H9 (cell line): ENCODE data around the gene PCDH9. TPM values are rescaled to one million over a fixed set of nuclear protein-coding genes. Genes with fewer than 3 reads are reported as not detected.

ENCODE experiments used
- DNase-seq: peaks from one replicate; pipeline ENCODE4 v3.0.0-alpha.2; 2017
- H2AFZ ChIP-seq: one replicate; pipeline ENCODE4 v1.6.1; 2013; ENCODE audit warnings: mild to moderate bottlenecking, low read length, control low read depth, moderate library complexity
- H2AK5ac ChIP-seq: 2 replicates; pipeline ENCODE4 v1.6.1; 2013; ENCODE audit warnings: low read length, control low read depth, mixed read lengths; ENCODE audit not compliant: insufficient read length
- H2BK120ac ChIP-seq: one replicate; pipeline ENCODE4 v1.6.1; 2013; ENCODE audit warnings: low read depth, mild to moderate bottlenecking, low read length, control low read depth, inconsistent platforms; ENCODE audit not compliant: poor library complexity, severe bottlenecking
- H2BK12ac ChIP-seq: 2 replicates; pipeline ENCODE4 v1.6.1; 2013; ENCODE audit warnings: low read length, control low read depth, mixed read lengths, low read depth; ENCODE audit not compliant: insufficient read length
- H2BK15ac ChIP-seq: 2 replicates; pipeline ENCODE4 v1.6.1; 2013; ENCODE audit warnings: low read depth, low read length, control low read depth
- H2BK20ac ChIP-seq: one replicate; pipeline ENCODE4 v1.6.1; 2013; ENCODE audit warnings: low read depth, mild to moderate bottlenecking, low read length, control low read depth, inconsistent platforms; ENCODE audit not compliant: poor library complexity, severe bottlenecking
- H2BK5ac ChIP-seq: 2 replicates; pipeline ENCODE4 v1.6.1; 2013; ENCODE audit warnings: low read length, control low read depth, mixed read lengths; ENCODE audit not compliant: insufficient read length
- H3K14ac ChIP-seq: 2 replicates; pipeline ENCODE4 v1.6.1; 2013; ENCODE audit warnings: low read length, control low read depth; ENCODE audit not compliant: insufficient read depth
- H3K18ac ChIP-seq: 2 replicates; pipeline ENCODE4 v1.6.1; 2013; ENCODE audit warnings: low read depth, mild to moderate bottlenecking, mixed read lengths, low read length, control low read depth; ENCODE audit not compliant: insufficient read length
- H3K23ac ChIP-seq: 2 replicates; pipeline ENCODE4 v1.6.1; 2013; ENCODE audit warnings: low read length, control low read depth, mixed read lengths, low read depth; ENCODE audit not compliant: insufficient read length
- H3K23me2 ChIP-seq: 2 replicates; pipeline ENCODE4 v1.6.1; 2013; ENCODE audit warnings: low read depth, mild to moderate bottlenecking, mixed read lengths, low read length, control low read depth; ENCODE audit not compliant: insufficient read length, poor library complexity, severe bottlenecking
- H3K27ac ChIP-seq: 2 replicates; pipeline ENCODE4 v1.5.1; 2013; ENCODE audit warnings: low read length, control low read depth, mixed read lengths, low read depth; ENCODE audit not compliant: insufficient read length
- H3K27me3 ChIP-seq: 2 replicates; pipeline ENCODE4 v1.6.1; 2013; ENCODE audit warnings: low read length, control low read depth, inconsistent platforms; ENCODE audit not compliant: insufficient read depth
- H3K4ac ChIP-seq: 2 replicates; pipeline ENCODE4 v1.6.1; 2013; ENCODE audit warnings: low read depth, mild to moderate bottlenecking, control low read depth, inconsistent platforms, low read length, moderate library complexity
- H3K4me1 ChIP-seq: 2 replicates; pipeline ENCODE4 v1.6.1; 2013; ENCODE audit warnings: low read length, control low read depth, inconsistent platforms; ENCODE audit not compliant: insufficient read depth
- H3K4me2 ChIP-seq: 2 replicates; pipeline ENCODE4 v1.6.1; 2013; ENCODE audit warnings: low read length, control low read depth, mixed read lengths; ENCODE audit not compliant: insufficient read length, insufficient read depth
- H3K56ac ChIP-seq: 2 replicates; pipeline ENCODE4 v1.6.1; 2013; ENCODE audit warnings: low read depth, mild to moderate bottlenecking, mixed read lengths, low read length, control low read depth; ENCODE audit not compliant: insufficient read length
- H3K79me1 ChIP-seq: 2 replicates; pipeline ENCODE4 v1.6.1; 2013; ENCODE audit warnings: low read depth, mild to moderate bottlenecking, moderate library complexity, low read length, control low read depth, inconsistent platforms; ENCODE audit not compliant: insufficient read depth, poor library complexity, severe bottlenecking
- H3K79me2 ChIP-seq: 2 replicates; pipeline ENCODE4 v1.6.1; 2013; ENCODE audit warnings: low read length, control low read depth, inconsistent platforms; ENCODE audit not compliant: insufficient read depth
- H3K9ac ChIP-seq: 2 replicates; pipeline ENCODE4 v1.6.1; 2013; ENCODE audit warnings: low read length, control low read depth, mixed read lengths; ENCODE audit not compliant: insufficient read length; ENCODE audit errors: extremely low read depth
- H3K9me3 ChIP-seq: one replicate; pipeline ENCODE4 v1.6.1; 2013; ENCODE audit warnings: low read depth, low read length, inconsistent platforms; ENCODE audit not compliant: control insufficient read depth
- H3T11ph ChIP-seq: one replicate; pipeline ENCODE4 v1.6.1; 2013; ENCODE audit warnings: mild to moderate bottlenecking, low read length, control low read depth, inconsistent platforms
- H4K20me1 ChIP-seq: one replicate; pipeline ENCODE4 v1.6.1; 2013; ENCODE audit not compliant: control insufficient read depth, insufficient read length, insufficient read depth
- H4K5ac ChIP-seq: 2 replicates; pipeline ENCODE4 v1.6.1; 2013; ENCODE audit warnings: low read depth, mild to moderate bottlenecking, mixed read lengths, low read length, control low read depth; ENCODE audit not compliant: insufficient read length
- H4K8ac ChIP-seq: replicated peaks from 2 replicates; pipeline ENCODE4 v1.6.1; 2013; ENCODE audit warnings: low read length, control low read depth, mixed read lengths, low read depth; ENCODE audit not compliant: insufficient read length
- H4K91ac ChIP-seq: 2 replicates; pipeline ENCODE4 v1.6.1; 2013; ENCODE audit warnings: low read depth, mild to moderate bottlenecking, moderate library complexity, mixed read lengths, low read length, control low read depth; ENCODE audit not compliant: insufficient read length
- H3K27ac Mint-ChIP-seq, 3 experiments: 2 replicates in 2 of 3; 3 replicates in 1 of 3; pipeline ENCODE4 v1.8.0; 2020 to 2021; ENCODE audit warnings: mixed read lengths in 3 of 3, mild to moderate bottlenecking in 1 of 3, moderate library complexity in 1 of 3
- H3K27me3 Mint-ChIP-seq: 2 replicates; pipeline ENCODE4 v1.8.0; 2021; ENCODE audit warnings: low read depth, mild to moderate bottlenecking, moderate library complexity, mixed read lengths
- H3K36me3 Mint-ChIP-seq, 3 experiments: 2 replicates in 2 of 3; 3 replicates in 1 of 3; pipeline ENCODE4 v1.8.0; 2020 to 2021; ENCODE audit warnings: low read depth in 3 of 3, mixed read lengths in 3 of 3; ENCODE audit not compliant: insufficient read depth in 1 of 3
- H3K4me1 Mint-ChIP-seq, 2 experiments: 2 replicates each; pipeline ENCODE4 v1.8.0; 2020; ENCODE audit warnings: mixed read lengths in 2 of 2
- H3K4me3 Mint-ChIP-seq, 2 experiments: 2 replicates in 1 of 2; 3 replicates in 1 of 2; pipeline ENCODE4 v1.8.0; 2020 to 2021; ENCODE audit warnings: mild to moderate bottlenecking in 2 of 2, mixed read lengths in 2 of 2, moderate library complexity in 1 of 2
- H3K9me3 Mint-ChIP-seq, 2 experiments: 2 replicates in 1 of 2; 3 replicates in 1 of 2; pipeline ENCODE4 v1.8.0; 2020; ENCODE audit warnings: mild to moderate bottlenecking in 2 of 2, mixed read lengths in 2 of 2, moderate library complexity in 1 of 2
- WGBS: extraction: QIAGEN DNeasy Blood & Tissue Kit; methylation state at CpG from one replicate; pipeline ENCODE4 v1.1.7; 2013; ENCODE audit warnings: missing lambda C conversion rate, low lambda C conversion rate, mixed read lengths; ENCODE audit not compliant: insufficient read length; ENCODE audit errors: extremely low coverage; 5-methylcytosine and 5-hydroxymethylcytosine counted together
- total RNA-seq: library from RNA; stranded (reverse); gene quantifications from 2 replicates; pipeline ENCODE4 v1.2.1, GENCODE V29; 2021
- TF ChIP-seq, protein P1 (sequence below): fragments of 200-600 bp; sonication (generic); conservative IDR thresholded peaks from 3 replicates; pipeline ENCODE4 v1.8.0; 2021; ENCODE audit warnings: antibody characterized with exemption, mild to moderate bottlenecking

The PCDH9 gene
- total RNA-seq, 1 experiment from 2014 or later = 0.11 TPM

DNA sequence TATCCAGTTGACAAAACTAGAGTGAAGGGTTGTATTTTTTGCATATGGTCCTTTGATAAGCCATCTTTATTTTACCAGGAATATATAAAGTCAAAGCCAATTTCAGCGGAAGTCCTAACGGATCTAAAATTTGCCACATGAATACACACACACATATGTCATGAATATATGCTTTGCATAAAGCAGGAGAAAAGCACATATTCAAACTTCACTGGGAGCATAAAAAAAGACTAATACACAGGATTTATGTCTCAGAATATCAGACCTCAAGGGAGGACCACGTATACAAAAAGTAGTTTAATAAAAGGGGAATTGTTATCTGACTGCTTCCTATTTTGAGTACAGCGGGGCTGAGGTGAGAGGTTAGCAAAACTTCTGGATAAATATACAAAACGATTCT lies 308.7 kb downstream of the PCDH9 start:
- H2BK15ac ChIP-seq = no peak overlapping the region
- no peaks in the 10 kb centered on the region for H3K9me3 Mint-ChIP-seq
- no peaks in the 10 kb centered on the region for H3K79me2 ChIP-seq
- H3K27me3 Mint-ChIP-seq = no peaks in the 10 kb centered on the region
- H2BK20ac ChIP-seq = no peak overlapping the region
- TF ChIP-seq, protein P1, sequence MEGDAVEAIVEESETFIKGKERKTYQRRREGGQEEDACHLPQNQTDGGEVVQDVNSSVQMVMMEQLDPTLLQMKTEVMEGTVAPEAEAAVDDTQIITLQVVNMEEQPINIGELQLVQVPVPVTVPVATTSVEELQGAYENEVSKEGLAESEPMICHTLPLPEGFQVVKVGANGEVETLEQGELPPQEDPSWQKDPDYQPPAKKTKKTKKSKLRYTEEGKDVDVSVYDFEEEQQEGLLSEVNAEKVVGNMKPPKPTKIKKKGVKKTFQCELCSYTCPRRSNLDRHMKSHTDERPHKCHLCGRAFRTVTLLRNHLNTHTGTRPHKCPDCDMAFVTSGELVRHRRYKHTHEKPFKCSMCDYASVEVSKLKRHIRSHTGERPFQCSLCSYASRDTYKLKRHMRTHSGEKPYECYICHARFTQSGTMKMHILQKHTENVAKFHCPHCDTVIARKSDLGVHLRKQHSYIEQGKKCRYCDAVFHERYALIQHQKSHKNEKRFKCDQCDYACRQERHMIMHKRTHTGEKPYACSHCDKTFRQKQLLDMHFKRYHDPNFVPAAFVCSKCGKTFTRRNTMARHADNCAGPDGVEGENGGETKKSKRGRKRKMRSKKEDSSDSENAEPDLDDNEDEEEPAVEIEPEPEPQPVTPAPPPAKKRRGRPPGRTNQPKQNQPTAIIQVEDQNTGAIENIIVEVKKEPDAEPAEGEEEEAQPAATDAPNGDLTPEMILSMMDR = no peak
- H4K8ac ChIP-seq = no peak overlapping the region
- no peaks in the 10 kb centered on the region for H4K20me1 ChIP-seq
- no peak overlapping the region for H3K27ac ChIP-seq
- no peak overlapping the region for H3T11ph ChIP-seq
- H3K14ac ChIP-seq = no peak overlapping the region
- H2BK120ac ChIP-seq = no peak overlapping the region
- H3K4ac ChIP-seq = no peak overlapping the region
- H3K4me1 Mint-ChIP-seq = peaks cover 8 to 9% of the 10 kb centered on the region in 2 experiments
- H3K27ac Mint-ChIP-seq = no peak overlapping the region
- no peak overlapping the region for H3K4me3 Mint-ChIP-seq
- H3K9me3 ChIP-seq = no peaks in the 10 kb centered on the region
- H2AK5ac ChIP-seq = no peak overlapping the region
- H2BK5ac ChIP-seq = no peak overlapping the region
- H3K36me3 Mint-ChIP-seq = no peaks in the 10 kb centered on the region
- H2AFZ ChIP-seq = no peak overlapping the region
- no peak overlapping the region for H3K56ac ChIP-seq
- no peak overlapping the region for H2BK12ac ChIP-seq
- H3K79me1 ChIP-seq = no peaks in the 10 kb centered on the region
- no peak overlapping the region for H3K18ac ChIP-seq
- H3K27me3 ChIP-seq = no peaks in the 10 kb centered on the region
- no CpG with 5 or more reads among the region's 5 CpGs for WGBS
- H3K4me1 ChIP-seq = peaks cover 2% of the 10 kb centered on the region; the same call in 1 of the 2 replicates
- no peaks in the 10 kb centered on the region for H3K23me2 ChIP-seq
- no peak overlapping the region for H3K9ac ChIP-seq
- H4K5ac ChIP-seq = no peak overlapping the region
- H4K91ac ChIP-seq = no peak overlapping the region
- DNase-seq = no peak
- H3K23ac ChIP-seq = no peak overlapping the region
- no peak overlapping the region for H3K4me2 ChIP-seq
